ENCODE data around the gene PITPNB. TPM values are rescaled to one million over a fixed set of nuclear protein-coding genes. Genes with fewer than 3 reads are reported as not detected.
A peak's percentile ranks its signal among the peaks of the same experiment; 100 is the strongest.

Gene PITPNB
- polyA plus RNA-seq, 3 donors from 2014 or later = 46.1 to 78.1 (median 66.7) TPM

DNA sequence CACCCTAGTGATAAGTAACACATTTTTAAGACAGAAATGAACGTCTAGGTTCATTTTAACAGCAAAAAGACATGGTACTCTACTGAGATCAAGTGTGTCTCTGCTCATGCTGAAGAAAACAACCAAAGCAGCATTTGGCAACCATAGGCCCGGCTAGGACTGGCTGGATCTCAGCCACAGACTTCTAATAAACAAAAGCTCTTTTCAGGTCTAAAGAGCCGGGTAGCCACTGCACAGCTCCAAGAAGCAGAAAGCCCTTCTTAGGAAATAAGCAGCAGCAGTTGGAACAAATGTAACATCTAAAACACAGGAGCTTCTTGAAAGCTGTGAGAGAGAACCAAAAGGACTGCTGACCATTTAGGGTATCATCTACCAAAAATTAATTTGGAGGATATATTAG is 37.6 kb downstream of the PITPNB start:
- H3K27me3 Mint-ChIP-seq (ENCODE audit: low read depth in 3 of 3) = no peaks in the 10 kb centered on the region
- no peak overlapping the region for H3K4me3 Mint-ChIP-seq
- peaks cover 0 to 9% (median 8%) of the 10 kb centered on the region in 3 donors for H3K36me3 Mint-ChIP-seq
- H3K27ac Mint-ChIP-seq = no peak overlapping the region
- no peak for DNase-seq
- H3K9me3 Mint-ChIP-seq = no peaks in the 10 kb centered on the region
- peaks cover 14 to 15% of the 10 kb centered on the region in 2 donors for H3K4me1 Mint-ChIP-seq

DNA sequence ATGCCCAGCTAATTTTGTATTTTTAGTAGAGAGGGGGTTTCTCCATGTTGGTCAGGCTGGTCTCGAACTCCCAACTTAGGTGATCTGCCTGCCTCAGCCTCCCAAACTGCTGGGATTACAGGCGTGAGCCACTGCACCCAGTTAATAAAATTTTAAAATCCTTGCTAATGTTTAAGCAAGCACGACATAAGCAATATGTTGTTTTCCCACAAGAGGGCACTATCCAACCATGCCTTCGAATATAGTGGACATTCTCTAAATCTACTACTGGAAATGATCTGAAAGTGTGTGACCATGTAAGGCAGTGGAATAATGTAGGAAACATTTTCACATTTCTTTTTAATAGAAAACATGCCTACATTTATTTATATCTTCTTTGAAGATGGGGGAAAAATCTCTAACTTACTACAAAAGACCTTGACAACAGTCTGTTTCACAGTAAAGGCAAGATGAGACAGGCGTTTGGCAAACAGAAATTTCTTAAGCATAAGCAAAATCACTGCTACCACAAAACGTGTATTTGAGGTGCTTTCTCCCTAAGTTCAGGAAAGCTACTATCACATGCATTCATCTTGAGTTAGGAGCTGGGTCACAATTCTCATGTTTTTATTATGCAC is 38.2 kb downstream of the PITPNB start:
- Mint-ChIP-seq H3K4me3 (no peak overlapping the region), H3K27me3 (ENCODE audit: low read depth in 3 of 3) (peaks cover 0 to 2% (median 0%) of the 10 kb centered on the region in 3 donors), H3K9me3 (no peaks in the 10 kb centered on the region), H3K36me3 (peaks cover 0 to 9% (median 8%) of the 10 kb centered on the region in 3 donors), H3K4me1 (peaks cover 19 to 21% of the 10 kb centered on the region in 2 donors), H3K27ac (peak overlapping the region in 1 of 6 donors; percentile 13)
- peak; percentile 12 to 24 (median 15) for DNase-seq

DNA sequence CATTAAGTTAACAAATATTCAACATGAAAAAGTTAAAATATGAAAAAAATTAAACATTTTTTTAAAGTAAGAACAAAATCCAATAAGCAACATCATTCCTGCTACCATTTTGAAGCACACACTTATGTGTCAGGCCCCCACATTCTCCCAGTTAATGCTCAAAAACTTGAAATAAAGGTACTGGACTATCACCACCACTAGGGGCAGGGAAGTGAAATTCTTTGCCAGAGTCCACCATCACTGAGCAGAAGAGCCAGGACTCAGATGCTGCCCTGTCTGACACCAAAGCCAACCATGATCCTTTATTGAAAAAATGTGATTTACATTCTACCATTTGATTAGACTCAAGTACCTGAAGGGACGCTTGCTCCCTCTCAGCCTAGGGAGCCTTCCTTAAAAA is 39.1 kb downstream of the PITPNB start:
- no peak overlapping the region for H3K4me3 Mint-ChIP-seq
- peaks cover 25 to 30% of the 10 kb centered on the region in 2 donors for H3K4me1 Mint-ChIP-seq
- DNase-seq = peak in 1 of 3 donors; percentile 4
- peaks cover 0 to 9% (median 8%) of the 10 kb centered on the region in 3 donors for H3K36me3 Mint-ChIP-seq
- no peaks in the 10 kb centered on the region for H3K9me3 Mint-ChIP-seq
- peaks cover 0 to 3% (median 0%) of the 10 kb centered on the region in 3 donors for H3K27me3 Mint-ChIP-seq (ENCODE audit: low read depth in 3 of 3)
- H3K27ac Mint-ChIP-seq = no peak overlapping the region

DNA sequence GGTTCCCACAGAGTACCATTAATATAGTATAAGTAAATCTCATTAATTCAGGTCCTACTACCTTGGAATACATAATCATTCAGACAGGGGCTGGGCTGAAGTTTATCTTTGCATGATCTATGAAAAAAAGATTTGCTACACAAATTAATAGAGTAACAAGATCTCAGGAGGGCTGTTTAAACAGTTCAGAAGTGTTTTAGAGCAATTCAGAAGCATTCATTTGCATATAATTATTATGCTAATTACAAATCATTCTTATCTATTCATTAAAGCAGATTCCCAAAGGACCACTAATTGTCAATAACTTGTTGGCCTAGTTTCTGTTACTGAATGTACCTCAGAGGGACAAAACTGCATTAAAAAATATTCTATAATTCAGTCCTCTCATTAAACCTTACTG is 40.5 kb downstream of the PITPNB start:
- peaks cover 0 to 5% (median under 1%) of the 10 kb centered on the region in 3 donors for H3K36me3 Mint-ChIP-seq
- H3K4me3 Mint-ChIP-seq = no peak overlapping the region
- DNase-seq = no peak
- H3K4me1 Mint-ChIP-seq = peaks cover 22 to 34% of the 10 kb centered on the region in 2 donors
- no peak overlapping the region for H3K27ac Mint-ChIP-seq
- H3K9me3 Mint-ChIP-seq = no peaks in the 10 kb centered on the region
- H3K27me3 Mint-ChIP-seq (ENCODE audit: low read depth in 3 of 3) = peaks cover 0 to 3% (median 0%) of the 10 kb centered on the region in 3 donors

DNA sequence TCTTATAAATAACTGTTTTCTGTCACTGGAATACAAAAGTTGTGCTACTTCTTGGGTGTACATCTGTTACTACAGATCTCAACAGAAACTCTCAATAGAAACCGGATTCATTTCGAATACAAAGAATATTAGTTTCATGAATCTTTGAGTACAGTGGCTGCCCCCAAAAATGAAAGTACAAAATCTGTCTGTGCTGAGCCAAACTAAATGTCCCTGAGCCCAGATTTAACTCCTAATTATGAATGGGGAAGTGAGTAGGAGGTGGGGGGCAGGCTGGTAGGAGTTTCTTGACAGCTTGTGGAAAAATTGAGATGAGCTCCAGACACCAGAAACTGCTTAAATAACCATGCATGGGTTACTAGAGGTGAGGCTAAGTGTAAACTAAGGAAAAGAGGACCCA is 41.6 kb downstream of the PITPNB start:
- Mint-ChIP-seq H3K27ac (no peak overlapping the region), H3K9me3 (no peaks in the 10 kb centered on the region), H3K36me3 (peaks cover 0 to 9% (median 0%) of the 10 kb centered on the region in 3 donors), H3K27me3 (ENCODE audit: low read depth in 3 of 3) (peaks cover 0 to 3% (median 0%) of the 10 kb centered on the region in 3 donors), H3K4me1 (peaks cover 22 to 34% of the 10 kb centered on the region in 2 donors), H3K4me3 (no peak overlapping the region)
- DNase-seq = no peak

DNA sequence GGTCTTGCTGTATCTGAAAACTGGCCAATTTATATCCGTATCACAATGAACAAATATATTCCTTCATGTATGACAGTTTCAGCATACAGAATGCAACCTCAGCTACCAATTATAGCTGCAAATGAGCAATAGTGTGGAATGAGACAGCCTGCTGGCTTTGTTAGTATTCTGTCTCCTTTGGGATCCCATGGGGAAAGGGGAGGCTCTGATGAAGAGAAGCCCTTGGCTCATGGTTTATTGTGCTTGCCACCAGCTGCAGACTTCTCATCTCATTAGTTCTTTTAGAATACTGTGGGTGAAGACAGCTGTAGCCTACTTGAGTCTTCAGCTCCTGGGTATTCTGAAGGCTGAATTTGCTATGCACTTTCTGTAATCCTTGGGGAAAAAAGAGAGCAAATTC is 42.4 kb downstream of the PITPNB start:
- H3K4me3 Mint-ChIP-seq = peak overlapping the region in 1 of 5 donors; percentile 61
- peaks cover 0 to 3% (median 0%) of the 10 kb centered on the region in 3 donors for H3K27me3 Mint-ChIP-seq (ENCODE audit: low read depth in 3 of 3)
- H3K9me3 Mint-ChIP-seq = no peaks in the 10 kb centered on the region
- peaks cover 2 to 13% (median 2%) of the 10 kb centered on the region in 3 donors for H3K36me3 Mint-ChIP-seq
- peak overlapping the region in 1 of 6 donors; percentile 47 for H3K27ac Mint-ChIP-seq
- H3K4me1 Mint-ChIP-seq = peaks cover 22 to 34% of the 10 kb centered on the region in 2 donors
- no peak for DNase-seq

DNA sequence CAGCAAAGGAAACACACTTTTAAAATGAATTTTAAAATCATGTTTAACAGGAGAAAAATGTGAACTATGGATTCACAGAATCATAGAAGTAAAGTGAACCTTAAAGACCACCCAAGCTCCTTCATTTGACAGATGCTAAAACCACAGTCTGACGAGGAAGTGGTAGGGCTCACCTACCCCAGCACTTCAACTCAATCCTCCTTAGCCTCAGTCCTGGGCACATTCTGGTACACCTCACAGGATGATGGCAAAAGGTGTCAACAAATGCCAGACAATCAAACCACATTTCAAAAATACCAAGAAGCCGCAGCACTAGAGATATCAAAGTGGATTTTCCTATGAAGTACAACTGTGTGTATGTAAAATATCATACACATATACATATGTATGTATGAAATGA is 43.1 kb downstream of the PITPNB start:
- Mint-ChIP-seq H3K4me3 (peak overlapping the region; percentile 38 to 67 (median 60)), H3K4me1 (peaks cover 22 to 34% of the 10 kb centered on the region in 2 donors), H3K27me3 (ENCODE audit: low read depth in 3 of 3) (peaks cover 0 to 3% (median 0%) of the 10 kb centered on the region in 3 donors), H3K27ac (peak overlapping the region in 4 of 6 donors; percentile 0 to 67 (median 46)), H3K36me3 (peaks cover 4 to 15% (median 7%) of the 10 kb centered on the region in 3 donors), H3K9me3 (no peaks in the 10 kb centered on the region)
- DNase-seq = peak; percentile 42 to 67 (median 63)

DNA sequence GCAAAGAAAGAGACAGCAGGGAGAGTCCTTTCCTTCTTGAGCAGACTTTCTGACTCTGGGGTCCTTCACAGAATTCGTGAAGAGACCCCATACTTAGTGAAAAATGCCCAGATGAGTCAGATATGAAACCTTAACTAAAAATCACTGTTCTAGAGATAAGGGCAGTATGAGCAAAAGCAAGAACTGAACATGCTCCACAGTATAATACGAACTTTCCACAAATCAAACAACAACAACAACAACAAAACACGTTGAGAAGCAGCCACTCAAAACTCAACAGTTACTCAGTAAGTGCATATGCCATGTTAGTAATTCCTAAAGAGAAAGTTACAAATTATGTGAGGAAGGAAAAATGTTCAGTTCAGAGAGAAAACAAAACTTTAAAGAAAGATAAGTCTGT is 44.3 kb downstream of the PITPNB start:
- peaks cover 8 to 19% (median 11%) of the 10 kb centered on the region in 3 donors for H3K36me3 Mint-ChIP-seq
- no peak overlapping the region for H3K4me3 Mint-ChIP-seq
- no peak for DNase-seq
- no peaks in the 10 kb centered on the region for H3K9me3 Mint-ChIP-seq
- H3K27ac Mint-ChIP-seq = peak overlapping the region in 2 of 6 donors; percentile 22 to 47
- peaks cover 18 to 34% of the 10 kb centered on the region in 2 donors for H3K4me1 Mint-ChIP-seq
- peaks cover 0 to 3% (median 0%) of the 10 kb centered on the region in 3 donors for H3K27me3 Mint-ChIP-seq (ENCODE audit: low read depth in 3 of 3)

DNA sequence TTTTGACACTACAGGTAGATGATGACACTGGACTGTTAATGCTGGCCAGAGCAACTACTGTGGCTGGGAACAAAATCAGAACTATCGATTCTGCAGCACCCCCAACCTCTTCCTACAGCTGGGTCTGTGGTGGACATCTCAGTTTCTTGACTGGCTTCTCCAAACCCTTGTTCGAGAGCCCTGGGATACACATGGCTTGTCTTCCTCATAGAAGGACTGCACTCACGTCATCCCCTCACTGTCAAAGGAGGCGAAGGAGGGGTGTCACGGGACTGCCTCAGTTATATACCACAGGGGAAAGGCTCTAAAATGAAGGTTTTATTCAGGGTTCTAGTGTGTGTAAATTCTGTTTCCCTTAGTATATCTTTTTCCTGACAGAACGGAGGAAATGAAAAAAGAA is 44.9 kb downstream of the PITPNB start:
- Mint-ChIP-seq H3K36me3 (peaks cover 8 to 19% (median 14%) of the 10 kb centered on the region in 3 donors), H3K9me3 (no peaks in the 10 kb centered on the region), H3K27me3 (ENCODE audit: low read depth in 3 of 3) (peaks cover 0 to 3% (median 0%) of the 10 kb centered on the region in 3 donors), H3K4me3 (no peak overlapping the region), H3K27ac (no peak overlapping the region), H3K4me1 (peaks cover 18 to 34% of the 10 kb centered on the region in 2 donors)
- no peak for DNase-seq

DNA sequence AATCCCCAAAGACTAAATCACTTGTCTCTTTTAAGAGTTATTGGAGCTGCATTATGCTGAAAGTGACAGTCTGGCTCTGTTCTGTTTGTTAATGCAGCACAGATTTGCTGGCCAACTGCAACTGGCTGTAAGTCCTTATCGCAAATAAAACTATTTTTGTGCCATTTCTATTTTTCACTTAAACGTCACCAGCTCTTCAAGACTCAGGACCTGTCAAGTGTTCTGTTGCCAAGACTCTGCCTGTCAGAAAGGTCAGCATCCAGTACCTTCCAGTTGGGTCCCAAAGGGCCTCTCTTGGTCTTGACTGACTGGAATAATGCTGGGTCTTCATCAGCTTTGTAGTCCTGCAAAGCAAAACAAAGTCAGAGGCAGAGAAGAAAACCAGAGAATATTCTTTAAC is 45.6 kb downstream of the PITPNB start:
- Mint-ChIP-seq H3K27me3 (ENCODE audit: low read depth in 3 of 3) (peaks cover 0 to 3% (median 0%) of the 10 kb centered on the region in 3 donors), H3K36me3 (peaks cover 8 to 19% (median 14%) of the 10 kb centered on the region in 3 donors), H3K4me3 (no peak overlapping the region), H3K4me1 (peaks cover 18 to 38% of the 10 kb centered on the region in 2 donors), H3K9me3 (no peaks in the 10 kb centered on the region), H3K27ac (no peak overlapping the region)
- no peak for DNase-seq

DNA sequence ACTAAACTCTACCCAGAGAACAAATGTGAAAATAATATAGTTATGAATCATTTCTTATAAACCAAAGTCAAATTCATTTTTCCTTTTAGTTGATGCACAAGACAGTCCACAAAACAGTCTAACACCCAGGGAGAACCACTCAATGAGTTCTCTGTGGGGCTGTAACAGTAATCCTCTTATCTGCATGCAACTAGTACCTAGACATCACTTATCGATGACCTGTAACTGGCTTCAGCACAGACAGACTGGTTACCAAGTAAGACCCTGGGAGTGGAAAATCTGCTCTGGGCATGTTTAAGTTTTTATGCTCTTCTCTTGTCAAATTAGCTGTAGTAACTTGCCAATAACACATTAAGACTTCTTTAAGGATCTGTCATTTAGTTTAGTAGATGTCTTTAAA is 46.6 kb downstream of the PITPNB start:
- no peak overlapping the region for H3K4me3 Mint-ChIP-seq
- no peaks in the 10 kb centered on the region for H3K9me3 Mint-ChIP-seq
- DNase-seq = no peak
- H3K27ac Mint-ChIP-seq = no peak overlapping the region
- peaks cover 20 to 44% of the 10 kb centered on the region in 2 donors for H3K4me1 Mint-ChIP-seq
- peaks cover 8 to 19% (median 14%) of the 10 kb centered on the region in 3 donors for H3K36me3 Mint-ChIP-seq
- H3K27me3 Mint-ChIP-seq (ENCODE audit: low read depth in 3 of 3) = peaks cover 0 to 3% (median 0%) of the 10 kb centered on the region in 3 donors

DNA sequence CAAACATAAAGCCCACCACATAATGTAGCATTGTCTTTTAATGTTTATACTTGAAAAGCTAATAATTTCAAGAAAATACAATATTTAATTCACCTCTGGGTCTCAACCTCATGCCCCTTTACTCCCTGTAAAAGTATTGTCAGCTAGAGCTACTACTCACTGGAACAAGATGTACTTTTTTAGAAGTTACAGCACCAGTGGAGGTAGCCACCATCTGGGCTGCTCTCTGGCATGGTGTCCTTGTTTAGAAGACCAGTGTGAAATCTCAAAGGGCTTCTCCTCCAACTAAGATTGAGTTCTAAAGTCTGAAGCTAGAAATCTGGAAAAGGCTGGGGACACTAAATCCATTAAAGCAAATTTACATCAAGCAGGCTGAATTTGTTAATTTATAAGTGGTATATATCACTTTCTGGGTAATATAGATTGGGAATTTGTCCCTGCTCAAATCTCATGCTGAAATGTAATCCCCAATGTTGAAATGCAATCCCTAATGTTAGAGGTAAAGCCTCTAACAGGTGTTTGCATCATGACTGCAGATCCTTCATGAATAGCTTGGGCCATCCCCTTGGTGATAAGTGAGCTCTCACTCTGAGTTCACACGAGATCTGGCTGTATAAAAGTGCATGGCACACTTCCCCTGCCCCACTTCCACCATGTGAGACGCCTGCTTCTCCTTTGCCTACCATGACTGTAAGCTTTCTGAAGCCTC is 47.6 kb downstream of the PITPNB start:
- Mint-ChIP-seq H3K9me3 (no peaks in the 10 kb centered on the region), H3K4me1 (peaks cover 21 to 44% of the 10 kb centered on the region in 2 donors), H3K27ac (no peak overlapping the region), H3K27me3 (ENCODE audit: low read depth in 3 of 3) (peaks cover 0 to 3% (median 0%) of the 10 kb centered on the region in 3 donors), H3K36me3 (peaks cover 8 to 19% (median 14%) of the 10 kb centered on the region in 3 donors), H3K4me3 (no peak overlapping the region)
- no peak for DNase-seq

DNA sequence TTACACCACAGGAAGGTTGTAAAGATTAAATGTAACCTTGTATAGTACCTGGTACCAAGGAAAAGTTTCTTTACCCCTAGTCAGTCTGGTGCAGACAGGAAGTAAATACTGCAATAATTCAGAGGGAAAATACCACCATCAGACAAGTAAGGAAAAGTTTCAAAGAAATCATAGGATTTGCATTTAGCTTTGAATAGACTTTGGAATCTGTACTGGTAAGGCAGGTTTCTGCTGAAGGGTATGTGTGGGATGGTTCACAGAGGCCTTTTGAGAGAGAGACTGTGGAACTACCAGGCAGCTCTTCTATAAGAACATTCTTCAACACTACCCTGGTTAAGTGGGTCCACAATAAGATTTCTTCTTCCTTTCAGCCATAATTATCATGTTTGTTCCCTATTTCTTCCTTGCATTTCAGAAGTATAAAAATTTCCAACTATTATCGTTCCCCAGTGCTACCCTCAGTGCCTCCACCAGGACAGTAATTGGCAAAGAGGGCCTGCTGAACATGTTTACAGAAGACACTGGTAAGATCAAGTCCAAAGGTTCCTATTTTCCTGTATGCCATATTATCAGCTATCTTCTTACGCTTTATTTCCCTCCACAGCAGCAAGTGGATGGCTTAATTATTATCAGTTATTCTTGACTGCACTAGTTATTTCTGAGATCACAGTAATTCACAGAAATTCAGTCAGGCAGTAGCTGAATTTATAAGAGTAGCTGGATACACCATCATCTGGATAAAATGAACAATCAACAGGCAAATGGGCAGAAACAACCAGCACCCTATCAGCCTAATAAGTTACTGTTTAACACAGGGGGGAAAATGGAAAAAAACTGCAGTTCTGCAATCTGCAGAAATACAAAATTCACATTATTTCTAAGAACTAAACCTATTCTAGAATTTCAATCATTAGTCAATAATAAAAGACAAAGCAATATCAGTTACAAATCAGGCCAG is 48.5 kb downstream of the PITPNB start:
- Mint-ChIP-seq H3K4me3 (no peak overlapping the region), H3K36me3 (peaks cover 8 to 19% (median 14%) of the 10 kb centered on the region in 3 donors), H3K27me3 (ENCODE audit: low read depth in 3 of 3) (no peaks in the 10 kb centered on the region), H3K4me1 (peaks cover 11 to 42% of the 10 kb centered on the region in 2 donors), H3K27ac (peak overlapping the region in 1 of 6 donors; percentile 3), H3K9me3 (no peaks in the 10 kb centered on the region)
- no peak for DNase-seq

All from immature natural killer cell (primary cell).